ENCODE results near the gene LHFPL3.
"Not testable (repeated sequence)": the region's sequence is repeated elsewhere in the genome, so short reads cannot be mapped to it uniquely, and the experiment has no call there.

Gene LHFPL3
- long read RNA-seq = 0 reads

DNA sequence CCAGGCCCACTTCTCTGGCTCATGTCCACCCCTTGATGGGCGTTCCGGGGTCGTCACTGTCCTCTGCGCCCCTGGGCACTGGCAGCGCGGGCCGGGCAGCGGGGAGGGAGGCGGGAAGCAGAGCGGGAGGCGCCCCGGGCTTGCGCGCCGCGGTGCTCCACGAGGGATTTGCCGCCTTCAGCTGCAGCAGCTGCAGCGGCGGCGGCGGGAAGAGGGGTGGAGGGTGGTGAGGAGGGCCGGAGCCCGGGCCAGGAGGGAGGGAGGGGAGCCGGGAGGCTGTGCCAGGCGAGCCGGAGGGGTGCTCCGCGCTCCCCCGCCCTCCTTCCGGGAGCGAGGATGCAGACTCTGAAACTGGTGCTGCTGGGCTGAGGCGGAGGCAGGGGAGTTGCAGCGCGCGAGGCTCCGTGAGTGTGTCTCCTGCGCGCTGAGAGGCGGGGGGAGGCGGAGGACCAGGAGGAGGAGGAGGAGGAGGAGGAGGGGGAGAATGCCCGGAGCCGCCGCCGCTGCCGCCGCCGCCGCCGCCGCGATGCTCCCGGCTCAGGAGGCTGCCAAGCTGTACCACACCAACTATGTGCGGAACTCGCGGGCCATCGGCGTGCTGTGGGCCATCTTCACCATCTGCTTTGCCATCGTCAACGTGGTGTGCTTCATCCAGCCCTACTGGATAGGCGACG, at the start of gene LHFPL3:
Gene LHFPL3 (plus strand): TSS at position 308 of the 674 bp plus-strand sequence.
- DNase-seq (ENCODE audit: low read depth in 1 of 2, low spot score in 1 of 2) = no peak
- no peak within 1 kb of the TSS for H3K27ac ChIP-seq (replicated peaks)
- TF ChIP-seq POLR2AphosphoS5 (IDR thresholded peaks at IDR 0.05; ENCODE audit: low read depth) = no peak
- TF ChIP-seq, protein P1, sequence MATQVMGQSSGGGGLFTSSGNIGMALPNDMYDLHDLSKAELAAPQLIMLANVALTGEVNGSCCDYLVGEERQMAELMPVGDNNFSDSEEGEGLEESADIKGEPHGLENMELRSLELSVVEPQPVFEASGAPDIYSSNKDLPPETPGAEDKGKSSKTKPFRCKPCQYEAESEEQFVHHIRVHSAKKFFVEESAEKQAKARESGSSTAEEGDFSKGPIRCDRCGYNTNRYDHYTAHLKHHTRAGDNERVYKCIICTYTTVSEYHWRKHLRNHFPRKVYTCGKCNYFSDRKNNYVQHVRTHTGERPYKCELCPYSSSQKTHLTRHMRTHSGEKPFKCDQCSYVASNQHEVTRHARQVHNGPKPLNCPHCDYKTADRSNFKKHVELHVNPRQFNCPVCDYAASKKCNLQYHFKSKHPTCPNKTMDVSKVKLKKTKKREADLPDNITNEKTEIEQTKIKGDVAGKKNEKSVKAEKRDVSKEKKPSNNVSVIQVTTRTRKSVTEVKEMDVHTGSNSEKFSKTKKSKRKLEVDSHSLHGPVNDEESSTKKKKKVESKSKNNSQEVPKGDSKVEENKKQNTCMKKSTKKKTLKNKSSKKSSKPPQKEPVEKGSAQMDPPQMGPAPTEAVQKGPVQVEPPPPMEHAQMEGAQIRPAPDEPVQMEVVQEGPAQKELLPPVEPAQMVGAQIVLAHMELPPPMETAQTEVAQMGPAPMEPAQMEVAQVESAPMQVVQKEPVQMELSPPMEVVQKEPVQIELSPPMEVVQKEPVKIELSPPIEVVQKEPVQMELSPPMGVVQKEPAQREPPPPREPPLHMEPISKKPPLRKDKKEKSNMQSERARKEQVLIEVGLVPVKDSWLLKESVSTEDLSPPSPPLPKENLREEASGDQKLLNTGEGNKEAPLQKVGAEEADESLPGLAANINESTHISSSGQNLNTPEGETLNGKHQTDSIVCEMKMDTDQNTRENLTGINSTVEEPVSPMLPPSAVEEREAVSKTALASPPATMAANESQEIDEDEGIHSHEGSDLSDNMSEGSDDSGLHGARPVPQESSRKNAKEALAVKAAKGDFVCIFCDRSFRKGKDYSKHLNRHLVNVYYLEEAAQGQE (IDR thresholded peaks at IDR 0.05; ENCODE audit: insufficient replicate concordance, low read depth) = no peak
- TF ChIP-seq SPI1 (IDR thresholded peaks at IDR 0.05; ENCODE audit: borderline replicate concordance, low read depth) = no peak
- no peak for TF ChIP-seq GABPA (IDR thresholded peaks at IDR 0.05; ENCODE audit: low read depth)
- TF ChIP-seq, protein P2, sequence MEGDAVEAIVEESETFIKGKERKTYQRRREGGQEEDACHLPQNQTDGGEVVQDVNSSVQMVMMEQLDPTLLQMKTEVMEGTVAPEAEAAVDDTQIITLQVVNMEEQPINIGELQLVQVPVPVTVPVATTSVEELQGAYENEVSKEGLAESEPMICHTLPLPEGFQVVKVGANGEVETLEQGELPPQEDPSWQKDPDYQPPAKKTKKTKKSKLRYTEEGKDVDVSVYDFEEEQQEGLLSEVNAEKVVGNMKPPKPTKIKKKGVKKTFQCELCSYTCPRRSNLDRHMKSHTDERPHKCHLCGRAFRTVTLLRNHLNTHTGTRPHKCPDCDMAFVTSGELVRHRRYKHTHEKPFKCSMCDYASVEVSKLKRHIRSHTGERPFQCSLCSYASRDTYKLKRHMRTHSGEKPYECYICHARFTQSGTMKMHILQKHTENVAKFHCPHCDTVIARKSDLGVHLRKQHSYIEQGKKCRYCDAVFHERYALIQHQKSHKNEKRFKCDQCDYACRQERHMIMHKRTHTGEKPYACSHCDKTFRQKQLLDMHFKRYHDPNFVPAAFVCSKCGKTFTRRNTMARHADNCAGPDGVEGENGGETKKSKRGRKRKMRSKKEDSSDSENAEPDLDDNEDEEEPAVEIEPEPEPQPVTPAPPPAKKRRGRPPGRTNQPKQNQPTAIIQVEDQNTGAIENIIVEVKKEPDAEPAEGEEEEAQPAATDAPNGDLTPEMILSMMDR (IDR thresholded peaks at IDR 0.05; ENCODE audit: insufficient read depth, low read length) = no peak
- H3K27me3 ChIP-seq (ENCODE audit: insufficient read depth, poor library complexity, severe bottlenecking) = peaks cover 38% of the 10 kb centered on the region
- H3K4me3 ChIP-seq (replicated peaks; ENCODE audit: insufficient read depth, low read length) = no peak within 1 kb of the TSS

DNA sequence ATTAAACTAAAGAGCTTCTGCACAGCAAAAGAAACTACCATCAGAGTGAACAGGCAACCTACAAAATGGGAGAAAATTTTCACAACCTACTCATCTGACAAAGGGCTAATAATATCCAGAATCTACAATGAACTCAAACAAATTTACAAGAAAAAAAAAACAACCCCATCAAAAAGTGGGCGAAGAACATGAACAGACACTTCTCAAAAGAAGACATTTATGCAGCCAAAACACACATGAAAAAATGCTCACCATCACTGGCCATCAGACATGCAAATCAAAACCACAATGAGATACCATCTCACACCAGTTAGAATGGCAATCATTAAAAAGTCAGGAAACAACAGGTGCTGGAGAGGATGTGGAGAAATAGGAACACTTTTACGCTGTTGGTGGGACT, 46.7 kb upstream of the LHFPL3 start:
- not testable (repeated sequence) for H3K27ac ChIP-seq (replicated peaks); H3K27me3 ChIP-seq (ENCODE audit: insufficient read depth, poor library complexity, severe bottlenecking); H3K4me3 ChIP-seq (replicated peaks; ENCODE audit: insufficient read depth, low read length); DNase-seq (ENCODE audit: low read depth in 1 of 2, low spot score in 1 of 2)

DNA sequence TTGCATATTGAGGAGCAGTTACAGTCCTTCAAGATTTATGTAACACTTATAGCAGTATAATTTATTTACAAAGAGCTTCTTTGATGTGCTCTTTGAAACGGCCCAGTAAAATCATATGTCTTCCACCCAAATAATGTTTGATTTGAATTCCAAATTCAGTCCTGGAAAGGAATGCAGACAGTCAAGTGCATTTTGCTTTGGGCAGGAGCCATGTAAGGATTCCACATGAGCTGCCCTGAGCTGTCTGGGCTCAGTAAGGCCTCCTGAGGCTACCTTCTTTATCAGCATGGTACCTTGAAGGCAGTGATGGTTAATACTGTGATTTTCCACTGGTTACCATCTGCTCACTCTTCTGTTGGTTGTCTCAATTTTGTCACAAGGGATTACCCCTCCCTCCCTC, 41.6 kb upstream of the LHFPL3 start:
- DNase-seq (ENCODE audit: low read depth in 1 of 2, low spot score in 1 of 2) = no peak
- TF ChIP-seq GABPA (IDR thresholded peaks at IDR 0.05; ENCODE audit: low read depth) = no peak
- TF ChIP-seq POLR2AphosphoS5 (IDR thresholded peaks at IDR 0.05; ENCODE audit: low read depth) = no peak
- TF ChIP-seq, protein P2 (IDR thresholded peaks at IDR 0.05; ENCODE audit: insufficient read depth, low read length) = no peak
- TF ChIP-seq SPI1 (IDR thresholded peaks at IDR 0.05; ENCODE audit: borderline replicate concordance, low read depth) = no peak
- TF ChIP-seq, protein P1 (IDR thresholded peaks at IDR 0.05; ENCODE audit: insufficient replicate concordance, low read depth) = no peak
- Histone ChIP-seq H3K4me3 (replicated peaks; ENCODE audit: insufficient read depth, low read length) (no peak overlapping the region), H3K27me3 (ENCODE audit: insufficient read depth, poor library complexity, severe bottlenecking) (no peaks in the 10 kb centered on the region), H3K27ac (replicated peaks) (no peak overlapping the region)

DNA sequence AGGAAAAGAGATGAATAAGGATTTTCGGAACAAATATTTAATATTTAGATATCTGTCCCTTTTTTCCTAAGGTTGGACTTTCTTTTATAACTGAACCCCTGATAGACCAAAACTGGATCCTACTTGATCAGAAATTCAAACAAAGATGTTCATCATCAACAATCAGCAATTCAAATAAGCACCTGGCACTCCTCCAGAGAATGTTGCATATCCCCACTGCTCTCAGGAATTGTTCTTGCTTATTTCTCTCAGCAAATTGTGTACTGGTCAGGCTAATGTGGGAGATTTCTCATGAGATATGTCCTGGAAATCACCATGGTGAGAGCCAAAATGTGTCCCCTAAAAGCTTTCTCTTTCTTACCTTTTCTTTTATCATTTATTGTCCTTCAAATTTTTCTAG, 40.3 kb upstream of the LHFPL3 start:
- TF ChIP-seq, protein P2 (IDR thresholded peaks at IDR 0.05; ENCODE audit: insufficient read depth, low read length) = no peak
- TF ChIP-seq SPI1 (IDR thresholded peaks at IDR 0.05; ENCODE audit: borderline replicate concordance, low read depth) = no peak
- no peak overlapping the region for H3K4me3 ChIP-seq (replicated peaks; ENCODE audit: insufficient read depth, low read length)
- peaks cover 2% of the 10 kb centered on the region for H3K27me3 ChIP-seq (ENCODE audit: insufficient read depth, poor library complexity, severe bottlenecking)
- H3K27ac ChIP-seq (replicated peaks) = no peak overlapping the region
- no peak for DNase-seq (ENCODE audit: low read depth in 1 of 2, low spot score in 1 of 2)
